HCT116 (cell line): ENCODE measurements around the gene NHSL1. TPM values are rescaled to one million over a fixed set of nuclear protein-coding genes. Genes with fewer than 3 reads are reported as not detected.

Source experiments
- ATAC-seq: fragments of 200-7000 bp; cut with Tn5 transposase; 2 replicates; pipeline ENCODE4 v1.9.1; 2020; ENCODE audit warnings: mild to moderate bottlenecking, moderate library complexity
- BruUV-seq: library from RNA; stranded (reverse); fragments of 400-500 nt; replicated peaks from 2 replicates; lab custom pipeline; 2021; lab: Mats Ljungman, UMichigan
- CTCF ChIA-PET: fragments of 300-600 bp; sonication (Branson Sonifier 250); formaldehyde crosslinking; loops from one replicate; lab custom pipeline; 2021; ENCODE audit warnings: antibody characterized with exemption; lab: Charles Lee
- POLR2A ChIA-PET: fragments of 300-600, 350-600 bp; sonication (Branson Sonifier 250); formaldehyde crosslinking; loops from one replicate; lab custom pipeline; 2021; ENCODE audit warnings: antibody characterized with exemption; lab: Charles Lee
- RAD21 ChIA-PET, 2 experiments: fragments of 300-600 bp; sonication (Branson Sonifier 250); formaldehyde crosslinking; loops; one replicate each; lab custom pipeline; 2023; ENCODE audit warnings: low total read pairs in 2 of 2; ENCODE audit not compliant: uncharacterized antibody in 2 of 2, unreplicated experiment in 2 of 2, low non-redundant PET in 1 of 2; lab: Charles Lee
- DNase-seq: peaks from one replicate; pipeline ENCODE4 v3.0.0-alpha.2; 2010; ENCODE audit warnings: low read depth, low spot score
- H2AFZ ChIP-seq: fragments of 200-600 bp; shearing (Covaris generic), sonication (generic); 2 replicates; pipeline ENCODE4 v1.6.1; 2017; ENCODE audit warnings: low read depth, mixed run types, mixed read lengths, antibody characterized with exemption, low read length; ENCODE audit not compliant: poor library complexity, severe bottlenecking
- H3K27ac ChIP-seq: 2 replicates; pipeline ENCODE4 v1.5.1; 2012; ENCODE audit warnings: low read depth, low read length
- H3K27me3 ChIP-seq: fragments of 200-600 bp; sonication (generic); 2 replicates; pipeline ENCODE4 v1.6.1; 2016; ENCODE audit warnings: mixed run types, low read length, mixed read lengths; ENCODE audit not compliant: insufficient read depth
- H3K36me3 ChIP-seq, 2 experiments: fragments of 200-500 bp in 1 of 2; fragments of 200-600 bp in 1 of 2; sonication (Bioruptor generic) in 1 of 2; sonication (generic) in 1 of 2; 2 replicates each; pipeline versions ENCODE4 v1.5.1 to v1.6.1; 2014 to 2016; ENCODE audit warnings: low read length in 2 of 2, inconsistent platforms in 1 of 2, mixed read lengths in 1 of 2, mixed run types in 1 of 2; ENCODE audit not compliant: insufficient read depth in 2 of 2, control insufficient read depth in 1 of 2
- H3K4me1 ChIP-seq, 2 experiments: fragments of 200-600 bp in 1 of 2; sonication (generic) in 1 of 2; 2 replicates each; pipeline versions ENCODE4 v1.5.1 to v1.6.1; 2012 to 2017; ENCODE audit warnings: low read length in 2 of 2, inconsistent platforms in 1 of 2, mild to moderate bottlenecking in 1 of 2, mixed read lengths in 1 of 2, mixed run types in 1 of 2, moderate library complexity in 1 of 2; ENCODE audit not compliant: insufficient read depth in 2 of 2, control insufficient read depth in 1 of 2
- H3K4me2 ChIP-seq: fragments of 200-600 bp; sonication (generic); 2 replicates; pipeline ENCODE4 v1.6.1; 2017; ENCODE audit warnings: mixed run types, low read length, mixed read lengths
- H3K4me3 ChIP-seq, 2 experiments: fragments of 200-600 bp in 1 of 2; sonication (generic) in 1 of 2; replicated peaks in 1 of 2; 2 replicates each; pipeline ENCODE4 v1.5.1; 2011 to 2016; ENCODE audit warnings: low read length in 2 of 2, control low read depth in 1 of 2, low read depth in 1 of 2, mild to moderate bottlenecking in 1 of 2, mixed read lengths in 1 of 2, mixed run types in 1 of 2
- H3K79me2 ChIP-seq: fragments of 200-600 bp; sonication (generic); 2 replicates; pipeline ENCODE4 v1.6.1; 2017; ENCODE audit warnings: mild to moderate bottlenecking, mixed run types, low read length, moderate library complexity, mixed read lengths; ENCODE audit not compliant: insufficient read depth
- H3K9ac ChIP-seq: fragments of 200-600 bp; sonication (generic); 2 replicates; pipeline ENCODE4 v1.6.1; 2016; ENCODE audit warnings: low read length, mixed read lengths
- H3K9me2 ChIP-seq: fragments of 200-600 bp; sonication (generic), shearing (Covaris generic); 2 replicates; pipeline ENCODE4 v1.6.1; 2017; ENCODE audit warnings: mixed run types, mild to moderate bottlenecking, moderate library complexity; ENCODE audit not compliant: insufficient read depth
- H3K9me3 ChIP-seq, 2 experiments: fragments of 200-500 bp in 1 of 2; fragments of 200-600 bp in 1 of 2; sonication (Bioruptor generic) in 1 of 2; sonication (generic) in 1 of 2; 2 replicates each; pipeline ENCODE4 v1.6.1; 2014 to 2017; ENCODE audit warnings: low read length in 2 of 2, mixed read lengths in 2 of 2, inconsistent platforms in 1 of 2, low read depth in 1 of 2, mild to moderate bottlenecking in 1 of 2, mixed run types in 1 of 2, moderate library complexity in 1 of 2; ENCODE audit not compliant: control insufficient read depth in 1 of 2, insufficient read depth in 1 of 2
- H4K20me1 ChIP-seq: fragments of 200-600 bp; sonication (generic), shearing (Covaris generic); 2 replicates; pipeline ENCODE4 v1.6.1; 2017; ENCODE audit warnings: mixed run types, mild to moderate bottlenecking, moderate library complexity; ENCODE audit not compliant: insufficient read depth
- CBX3 ChIP-seq: IDR thresholded peaks from 2 replicates; pipeline ENCODE4 v1.6.1; 2012; ENCODE audit warnings: low read depth
- EGR1 ChIP-seq: IDR thresholded peaks from 2 replicates; pipeline ENCODE4 v1.6.1; 2012; ENCODE audit warnings: low read depth
- ELF1 ChIP-seq: IDR thresholded peaks from 2 replicates; pipeline ENCODE4 v1.6.1; 2012; ENCODE audit warnings: low read depth, borderline replicate concordance
- EZH2phosphoT487 ChIP-seq: fragments of 200-600 bp; IDR thresholded peaks from 2 replicates; pipeline ENCODE4 v1.6.1; 2018; ENCODE audit warnings: antibody characterized with exemption, borderline replicate concordance
- FOSL1 ChIP-seq: IDR thresholded peaks from 2 replicates; pipeline ENCODE4 v1.6.1; 2012; ENCODE audit warnings: low read depth
- MAX ChIP-seq: IDR thresholded peaks from 2 replicates; pipeline ENCODE4 v1.6.1; 2012
- POLR2A ChIP-seq: IDR thresholded peaks from 2 replicates; pipeline ENCODE4 v1.7.0; 2011; ENCODE audit warnings: borderline replicate concordance; ENCODE audit not compliant: insufficient read depth, insufficient read length; ENCODE audit errors: extremely low read depth
- RAD21 ChIP-seq: IDR thresholded peaks from 2 replicates; pipeline ENCODE4 v1.6.1; 2012; ENCODE audit warnings: low read depth, mild to moderate bottlenecking
- SIN3A ChIP-seq: IDR thresholded peaks from 2 replicates; pipeline ENCODE4 v1.6.1; 2012; ENCODE audit warnings: low read depth
- SP1 ChIP-seq: IDR thresholded peaks from 2 replicates; pipeline ENCODE4 v1.6.1; 2012; ENCODE audit warnings: low read depth
- TCF7L2 ChIP-seq: IDR thresholded peaks from 2 replicates; pipeline ENCODE4 v1.7.0; 2011; ENCODE audit warnings: borderline replicate concordance, inconsistent platforms; ENCODE audit not compliant: insufficient read depth, insufficient read length; ENCODE audit errors: extremely low read depth
- ZBTB33 ChIP-seq: IDR thresholded peaks from 2 replicates; pipeline ENCODE4 v1.6.1; 2011; ENCODE audit warnings: mild to moderate bottlenecking, low read length, moderate library complexity; ENCODE audit not compliant: insufficient replicate concordance; ENCODE audit errors: extremely low read depth
- intact Hi-C: fragments of 100-400 bp; cut with micrococcal nuclease; formaldehyde crosslinking; loops from 2 replicates; pipeline ENCODE4 v1.10.0; 2022
- total RNA-seq: library from RNA; stranded (reverse); gene quantifications from one replicate; pipeline ENCODE4 v1.2.1, GENCODE V29; 2021; ENCODE audit not compliant: unreplicated experiment

NHSL1 gene
- total RNA-seq, 1 experiment from 2014 or later: 15.4 TPM

- no peak for ATAC-seq
- H3K4me1 ChIP-seq: no peaks in the 10 kb centered on the region
- POLR2A ChIA-PET: no interaction called here
Observed at GRCh38 chr6:138540468-138540867, 41.2 kb upstream of the NHSL1 start.

More at GRCh38 chr6:138540468-138540867, 41.2 kb upstream of the NHSL1 start:
- no peak overlapping the region for H3K27ac ChIP-seq
- RAD21 ChIA-PET: no interaction called here
- no TSS peak for BruUV-seq
- H3K9me2 ChIP-seq: no peaks in the 10 kb centered on the region
- no peaks in the 10 kb centered on the region for H3K79me2 ChIP-seq
- CTCF ChIA-PET: no interaction called here
- no peak overlapping the region for H2AFZ ChIP-seq
- intact Hi-C loops: no loop called here
- H3K36me3 ChIP-seq: no peaks in the 10 kb centered on the region
- H3K9ac ChIP-seq: no peak overlapping the region
- no peaks in the 10 kb centered on the region for H3K9me3 ChIP-seq
- no peak for TF ChIP-seq EGR1
- TF ChIP-seq ELF1: no peak
- TF ChIP-seq RAD21: no peak
- TF ChIP-seq SP1: no peak
- no peak for TF ChIP-seq FOSL1
- TF ChIP-seq TCF7L2: no peak
- no peak for TF ChIP-seq POLR2A
- no peak for TF ChIP-seq ZBTB33
- no peak for TF ChIP-seq CBX3
- TF ChIP-seq SIN3A: no peak
- no peak for TF ChIP-seq MAX
- TF ChIP-seq EZH2phosphoT487: no peak
- no peak for DNase-seq
- H4K20me1 ChIP-seq: no peaks in the 10 kb centered on the region
- no peak overlapping the region for H3K4me2 ChIP-seq
- no peaks in the 10 kb centered on the region for H3K27me3 ChIP-seq
- H3K4me3 ChIP-seq: no peak overlapping the region
